ENCODE measurements around the gene HMBS.

- no peak for TF ChIP-seq CTCF (IDR thresholded peaks at IDR 0.05; ENCODE audit: insufficient read depth, low read length, poor library complexity, severe bottlenecking)
- no peak for TF ChIP-seq EZH2phosphoT487 (conservative IDR thresholded peaks at IDR 0.05; ENCODE audit: low read length)
Measured at GRCh38 chr11:119130662-119131061, 46.0 kb downstream of the HMBS start.
